CD4-positive, alpha-beta T cell treated with Interleukin-12 subunit alpha and Interleukin-12 subunit beta, for 1 hour (primary cell): ENCODE measurements around the gene CNTN1.

Experiments used
- DNase-seq: peaks from one replicate; pipeline ENCODE4 v3.0.0-alpha.2; 2020

The CNTN1 gene

DNA sequence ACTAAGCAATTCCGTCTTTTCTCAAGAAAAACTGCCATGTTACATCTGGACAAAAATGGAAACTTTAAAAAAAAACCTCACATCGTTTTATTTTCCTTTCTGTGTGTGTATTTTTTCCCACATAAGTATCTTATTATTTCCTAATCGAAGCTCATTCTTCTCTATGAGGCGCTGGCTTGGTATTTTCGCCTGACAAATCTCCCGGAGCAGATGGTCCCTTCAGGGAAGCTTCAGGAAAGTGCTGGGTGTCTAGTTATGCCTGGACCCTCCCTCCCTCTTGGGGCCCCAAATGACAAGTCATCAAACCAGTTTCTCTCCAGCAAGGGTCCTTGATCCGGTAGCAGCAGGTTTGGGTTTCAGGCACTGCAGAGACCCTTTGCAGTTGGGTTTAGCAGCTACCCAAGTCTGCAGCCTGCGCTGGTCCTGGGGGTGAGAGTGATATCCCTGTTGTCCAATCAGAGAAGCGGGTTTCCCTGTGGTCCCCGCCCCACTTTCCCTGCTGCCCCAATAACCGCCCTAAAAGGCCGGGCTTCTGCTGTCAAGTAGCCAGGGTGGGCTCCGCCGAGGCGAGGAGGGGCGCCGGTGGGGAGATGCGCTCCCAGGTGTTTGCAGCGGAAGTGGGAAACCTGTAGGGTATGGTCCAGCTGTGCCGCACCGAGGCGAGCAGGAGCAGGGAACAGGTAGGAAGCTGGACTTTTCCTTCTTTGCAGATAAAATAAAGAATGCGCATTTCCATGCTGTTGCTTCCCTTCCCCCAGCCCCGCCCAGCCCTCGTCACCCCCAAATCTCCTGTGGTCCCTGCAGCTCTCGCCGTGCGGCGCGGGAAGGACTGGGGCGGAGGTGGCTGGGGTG lies at the start of gene CNTN1:
Gene CNTN1 (plus strand): TSS at position 527 of the 852 bp plus-strand sequence.
- DNase-seq: no peak

DNA sequence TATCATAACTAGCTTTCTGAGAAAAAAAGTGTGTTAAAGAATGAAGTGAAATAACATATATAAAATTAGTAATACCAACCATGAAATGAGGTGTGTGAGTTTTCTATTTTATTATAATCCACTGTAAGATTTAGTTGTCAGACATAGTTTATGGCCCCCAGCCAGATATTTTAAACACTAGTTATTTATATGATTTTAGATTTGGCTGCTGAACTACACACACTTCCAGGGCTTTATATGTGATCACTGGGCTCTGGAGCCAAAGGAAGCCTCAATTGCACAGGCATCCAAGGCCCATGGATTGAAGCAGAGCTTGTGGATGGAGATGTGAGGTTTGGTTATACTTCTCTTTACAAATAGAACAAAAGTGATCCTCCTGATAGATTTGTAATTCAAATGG lies 48.7 kb upstream of the CNTN1 start:
- DNase-seq: no peak

DNA sequence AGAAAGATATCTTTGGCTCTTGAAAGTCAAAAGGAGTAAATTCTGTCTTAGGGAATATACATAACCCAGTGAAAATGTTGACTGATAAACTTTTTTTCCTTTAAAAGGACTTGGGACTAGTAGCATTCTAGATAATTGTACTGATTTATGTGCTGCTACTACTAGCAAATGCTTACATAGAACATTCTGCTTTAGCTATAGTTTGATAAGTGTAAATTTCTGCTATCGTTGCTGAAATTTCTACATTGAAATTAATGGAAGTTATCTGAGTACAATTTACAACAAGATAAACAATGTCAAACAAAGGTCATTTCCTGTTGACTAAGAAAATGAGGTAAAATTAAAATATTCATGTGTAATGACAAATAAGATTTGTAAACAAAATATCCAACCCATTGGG lies 48.3 kb upstream of the CNTN1 start:
- DNase-seq: no peak

DNA sequence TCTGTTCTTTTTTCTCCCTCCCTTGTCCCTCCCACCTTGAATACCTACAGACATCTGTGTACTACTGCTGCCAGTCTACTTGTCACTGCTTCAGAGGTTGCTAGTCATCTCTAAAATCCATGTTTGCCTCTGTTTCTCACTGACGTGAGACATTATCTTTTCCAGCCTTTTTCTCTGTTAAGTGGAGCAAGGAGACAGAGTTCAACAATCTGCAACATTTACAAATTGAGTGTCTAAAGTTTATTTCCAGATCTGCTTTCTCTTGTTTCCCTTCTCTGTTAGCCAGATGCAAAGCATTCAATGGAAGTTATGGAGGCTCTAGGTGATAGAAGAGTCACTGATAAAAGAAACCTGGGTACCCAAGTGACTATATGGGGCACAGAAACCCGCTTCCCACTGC lies 47.5 kb upstream of the CNTN1 start:
- no peak for DNase-seq

DNA sequence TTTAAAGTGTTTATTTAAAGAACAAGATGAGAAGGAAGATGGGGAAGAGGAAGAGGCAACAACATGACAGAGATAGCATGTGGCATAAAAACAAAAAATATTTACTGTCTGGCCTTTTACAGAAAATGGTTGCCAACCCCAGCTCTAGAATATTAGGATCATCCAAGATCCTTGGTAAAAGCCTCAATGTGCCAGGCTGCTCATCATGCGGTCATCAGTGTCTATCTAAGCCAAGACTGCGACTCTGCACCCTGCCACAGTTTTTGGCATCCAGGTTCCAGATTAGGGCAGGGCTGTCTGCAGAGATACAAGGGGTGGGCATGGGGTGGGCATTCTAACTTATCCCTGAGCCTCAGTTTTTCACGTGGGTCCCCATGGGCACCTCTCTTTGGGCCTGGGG lies 46.9 kb upstream of the CNTN1 start:
- DNase-seq: no peak

DNA sequence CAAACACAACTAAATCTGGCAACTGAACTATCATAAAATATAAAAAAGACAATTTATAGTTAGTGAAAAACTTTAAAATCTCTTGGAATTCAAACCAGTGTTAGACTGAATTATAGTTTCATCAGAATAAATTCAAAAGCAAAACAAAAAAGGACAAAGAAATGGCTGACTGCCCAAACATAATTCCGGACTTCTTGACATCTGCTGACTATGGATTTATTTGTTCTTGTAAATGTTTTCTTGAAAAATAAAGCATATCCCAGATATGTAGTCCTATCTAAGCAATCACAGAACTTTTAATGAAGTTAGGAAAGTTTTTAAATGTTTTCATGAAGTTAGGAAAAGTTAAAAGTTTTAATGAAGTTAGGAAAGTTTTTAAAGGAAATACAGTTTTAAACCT lies 45.8 kb upstream of the CNTN1 start:
- DNase-seq: no peak

DNA sequence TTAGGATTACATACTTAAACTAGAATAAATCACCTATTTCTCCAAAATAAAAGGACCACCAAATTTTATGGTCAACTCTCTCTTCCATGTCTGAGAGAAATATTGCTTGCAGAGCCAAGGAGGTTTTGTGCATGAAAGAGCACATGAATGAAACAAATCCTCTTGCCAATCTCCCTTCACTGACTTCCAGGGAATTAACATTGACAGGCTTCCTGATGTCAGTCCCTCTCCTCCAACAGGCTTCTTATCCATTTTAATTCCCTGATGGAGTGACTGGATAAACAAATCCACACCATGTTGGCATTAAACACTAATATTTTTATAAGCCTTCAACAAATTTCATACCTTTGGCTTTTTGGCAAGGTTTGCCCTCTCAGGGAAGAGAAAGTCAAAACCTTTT lies 45.3 kb upstream of the CNTN1 start:
- no peak for DNase-seq

DNA sequence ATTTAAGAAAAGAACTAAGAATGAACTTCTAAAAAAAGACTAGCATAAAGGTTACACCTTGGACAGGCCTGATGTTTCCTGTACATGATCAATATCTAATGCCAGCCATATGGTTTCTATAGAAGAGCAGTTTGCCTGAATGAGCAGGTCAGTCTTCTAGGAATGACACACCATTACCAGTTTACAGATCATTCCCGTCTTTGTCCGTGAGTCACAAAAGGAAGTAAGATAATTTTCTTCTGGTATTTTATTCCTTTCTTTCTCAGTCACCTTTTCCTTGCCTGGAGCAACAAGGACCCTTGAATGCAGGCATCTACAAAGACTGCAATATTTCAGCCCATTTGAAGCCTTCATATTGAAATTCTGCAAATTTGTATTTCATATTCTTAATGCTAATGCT lies 44.6 kb upstream of the CNTN1 start:
- DNase-seq: no peak

DNA sequence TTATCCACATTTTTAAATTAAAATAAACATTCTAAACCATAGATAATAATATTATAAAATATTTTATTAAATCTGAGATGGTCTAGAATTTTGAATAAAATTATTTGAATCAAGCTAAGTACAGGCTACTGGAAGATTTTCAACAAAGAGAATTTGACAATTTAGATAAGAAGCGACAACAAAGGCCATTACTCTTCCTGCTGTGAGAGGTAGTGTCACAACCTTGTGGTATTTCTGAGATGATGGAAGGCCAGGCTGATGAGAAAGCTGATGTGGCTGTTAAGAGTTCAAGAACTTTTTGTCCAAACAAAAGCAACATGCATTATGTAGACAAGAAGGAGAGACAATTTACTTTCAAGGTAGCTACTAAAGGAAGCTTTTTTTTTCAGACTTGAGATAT lies 43.7 kb upstream of the CNTN1 start:
- no peak for DNase-seq

DNA sequence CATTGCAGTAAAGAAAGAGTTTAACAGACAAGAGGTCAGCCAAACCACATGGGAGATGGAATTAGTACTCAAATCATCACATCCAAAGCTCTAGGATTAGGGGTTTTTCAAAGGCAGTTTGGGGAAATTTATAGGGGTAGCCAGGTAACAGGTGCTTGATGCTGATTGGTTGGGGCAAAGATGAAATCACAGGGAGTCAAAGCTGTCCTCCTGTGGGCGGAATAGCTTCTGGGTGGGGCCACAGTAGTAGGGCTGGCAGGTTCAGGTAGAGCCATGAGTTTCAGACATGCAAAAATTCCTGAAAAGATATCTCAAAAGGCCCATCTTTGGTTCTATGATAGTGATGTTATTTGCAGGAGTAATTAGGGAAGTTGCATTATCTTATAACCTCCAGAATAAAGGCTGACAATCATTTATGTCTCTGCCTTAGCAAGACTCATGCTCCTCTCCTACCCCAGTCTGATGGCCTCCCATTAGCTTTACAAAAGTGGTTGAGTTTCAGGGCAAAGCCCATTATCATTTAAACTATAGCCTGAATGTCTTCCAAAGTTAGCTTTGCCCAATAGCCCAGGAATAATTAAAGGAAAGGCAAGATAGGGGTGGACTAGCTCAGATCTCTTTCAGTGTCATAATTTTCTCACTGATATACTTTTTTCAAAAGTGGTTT lies 42.1 kb upstream of the CNTN1 start:
- no peak for DNase-seq

DNA sequence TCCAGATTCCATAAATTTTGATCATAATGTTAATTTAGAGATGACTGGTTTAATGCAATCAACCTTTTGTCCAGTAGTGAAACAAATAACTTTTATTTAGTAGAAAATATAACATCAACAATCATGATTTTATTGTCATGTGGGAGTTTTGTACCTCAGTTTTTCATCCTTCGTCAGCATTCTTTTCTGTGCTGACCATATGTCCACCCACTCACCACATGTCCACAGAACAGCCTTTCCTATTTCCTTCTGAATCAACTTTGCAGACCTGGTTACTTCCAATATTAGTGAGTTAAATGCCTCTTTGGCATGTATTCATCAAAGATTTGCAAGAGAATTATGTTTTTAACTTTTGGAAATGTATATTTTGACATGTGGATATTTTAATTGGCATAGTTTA lies 36.8 kb upstream of the CNTN1 start:
- DNase-seq: no peak

DNA sequence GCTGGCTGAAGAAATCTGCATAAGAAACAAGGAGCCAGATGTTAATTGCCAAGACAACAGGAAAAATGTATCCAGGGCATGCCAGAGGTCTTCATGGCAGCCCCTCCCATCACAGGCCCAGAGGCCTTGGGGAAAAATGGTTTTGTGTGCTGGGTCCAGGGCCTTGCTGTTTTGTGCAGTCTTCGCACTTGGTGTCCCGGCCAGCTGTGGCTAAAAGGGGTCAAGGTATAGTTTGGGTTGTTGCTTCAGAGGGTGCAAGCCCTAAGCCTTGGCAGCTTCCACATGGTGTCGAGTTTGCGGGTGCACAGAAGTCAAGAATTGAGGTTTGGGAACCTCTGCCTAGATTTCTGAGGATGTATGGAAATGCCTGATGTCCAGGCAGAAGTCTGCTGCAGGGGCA lies 29.9 kb upstream of the CNTN1 start:
- DNase-seq: no peak

DNA sequence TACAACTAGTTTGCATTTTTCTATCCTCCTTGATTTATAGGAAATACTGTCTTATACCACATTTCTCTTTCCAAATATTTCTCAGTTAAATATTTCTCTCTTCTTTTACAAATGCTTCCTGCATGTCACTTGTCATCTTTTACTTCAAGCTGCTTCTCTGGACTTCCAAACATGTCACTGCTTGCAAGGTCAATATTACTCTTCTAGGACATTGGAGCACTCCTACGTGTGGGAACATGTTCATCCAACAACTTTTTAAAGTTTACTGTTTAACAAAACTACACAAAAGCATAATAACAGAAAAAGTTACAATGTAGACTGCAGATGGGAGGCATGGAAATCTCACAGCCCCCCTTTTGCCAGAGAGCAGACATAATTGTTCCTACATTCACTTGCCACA lies 28.5 kb upstream of the CNTN1 start:
- DNase-seq: no peak

DNA sequence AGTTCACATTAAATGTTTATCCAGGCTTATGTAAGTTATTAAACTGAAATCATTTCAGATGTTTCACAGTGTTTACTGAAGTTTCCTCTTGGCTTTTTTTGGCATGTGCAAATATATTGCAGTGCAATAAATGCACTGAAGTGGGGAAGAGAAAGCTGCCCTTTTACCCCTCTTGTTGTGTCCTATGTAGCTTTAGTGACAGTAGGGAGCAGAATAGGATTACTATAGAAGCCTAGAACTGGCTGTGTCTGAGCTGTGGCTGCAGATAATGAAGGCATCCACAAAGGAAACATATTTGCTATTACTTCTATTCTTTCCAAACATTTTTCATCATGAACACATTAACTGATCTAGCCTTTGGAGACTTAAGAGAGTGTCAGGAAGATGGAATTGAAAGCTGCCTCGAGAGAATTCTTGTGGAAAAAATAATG lies 24.1 kb upstream of the CNTN1 start:
- no peak for DNase-seq

DNA sequence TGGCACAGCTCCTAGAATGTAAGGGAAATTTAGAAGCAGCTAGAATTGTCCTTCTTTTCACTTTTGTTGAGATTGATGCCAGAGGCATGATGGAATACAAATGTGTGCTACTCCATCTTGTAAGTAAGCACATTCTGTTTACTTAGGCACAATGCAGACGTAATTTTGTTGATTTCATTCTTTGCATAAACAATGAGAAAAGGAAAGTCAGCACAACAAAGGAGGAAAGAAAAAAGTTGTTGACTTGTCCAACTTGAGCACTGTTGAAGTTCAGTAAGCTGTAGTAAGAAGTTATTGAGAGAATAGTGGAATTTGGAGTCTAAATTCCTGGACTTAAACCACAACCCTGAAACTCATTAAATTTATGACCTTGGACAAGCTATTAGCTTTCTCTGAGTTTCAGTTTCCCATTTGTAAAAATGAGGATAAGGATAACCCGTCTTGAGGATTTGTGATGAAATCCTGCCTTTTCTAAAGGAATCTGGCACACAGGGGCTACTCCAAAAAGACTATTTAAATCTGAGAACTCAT lies 19.4 kb upstream of the CNTN1 start:
- no peak for DNase-seq

DNA sequence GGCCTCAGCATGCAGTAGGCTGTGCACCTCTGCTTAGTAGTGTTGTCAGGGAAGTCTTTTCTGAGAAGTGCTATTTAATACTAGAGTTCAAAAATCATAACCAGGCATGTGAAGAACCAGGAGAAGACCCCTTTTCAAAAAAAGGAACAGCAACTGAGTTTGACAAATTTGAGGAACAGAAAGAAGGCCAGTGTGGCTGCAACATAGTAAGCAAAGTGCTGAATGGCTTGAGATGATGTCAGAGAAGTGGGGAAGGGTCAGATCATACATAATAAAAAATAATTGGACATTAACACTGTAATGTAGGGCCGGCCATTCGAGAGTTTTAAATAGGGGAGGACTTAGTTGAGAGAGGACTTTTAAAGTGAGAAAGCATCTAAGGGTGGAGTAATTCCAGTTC lies 11.1 kb upstream of the CNTN1 start:
- DNase-seq: no peak

DNA sequence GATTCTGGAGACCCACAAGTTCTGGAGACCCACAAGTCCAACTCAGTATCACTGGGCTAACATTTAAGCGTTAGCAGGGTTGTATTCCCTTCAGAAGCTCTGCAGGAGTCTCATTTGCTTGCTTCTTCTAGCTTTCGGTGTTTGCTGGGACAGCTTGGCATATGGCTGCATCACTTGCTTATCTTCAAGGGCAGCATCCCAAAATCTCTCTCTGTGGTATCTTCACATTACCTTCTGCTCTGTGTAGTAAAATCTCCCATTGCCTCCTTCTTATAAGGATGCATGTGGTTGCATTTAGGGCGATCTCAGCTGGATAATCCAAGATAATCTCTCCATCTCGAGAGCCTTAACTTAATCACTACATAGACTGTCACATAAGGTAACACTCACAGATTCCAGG lies 7.3 kb upstream of the CNTN1 start:
- no peak for DNase-seq

DNA sequence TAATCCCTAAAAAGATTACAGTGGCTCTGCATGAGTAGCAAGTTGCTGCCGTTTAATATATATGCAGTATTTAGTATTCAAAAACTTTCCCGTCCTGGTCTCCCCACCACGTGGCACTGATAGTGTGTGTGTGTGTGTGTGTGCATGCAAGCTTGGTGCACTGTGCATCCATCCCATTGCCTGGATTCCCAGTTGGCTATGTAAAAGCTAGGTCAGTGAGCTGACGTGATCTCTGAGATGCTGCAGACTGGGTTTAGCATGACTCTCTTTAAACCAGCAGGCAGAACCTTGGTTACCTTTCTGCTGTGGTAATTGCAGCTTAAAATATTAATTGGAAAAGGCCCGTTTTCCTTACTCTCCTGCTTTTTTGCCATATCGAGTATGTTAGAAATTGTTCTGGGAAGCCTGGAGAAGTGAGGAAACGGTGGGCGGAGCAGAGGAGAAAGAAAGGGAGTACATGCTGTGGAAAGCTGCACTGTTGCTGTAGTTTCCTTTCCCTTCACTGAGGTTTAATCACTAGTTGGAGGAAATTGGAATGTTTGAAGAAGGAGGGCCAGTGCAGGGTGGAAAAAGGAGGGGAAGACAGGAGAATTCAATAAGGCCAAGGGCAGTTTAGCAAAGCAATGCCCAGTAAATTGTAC lies 4.0 kb upstream of the CNTN1 start:
- no peak for DNase-seq

DNA sequence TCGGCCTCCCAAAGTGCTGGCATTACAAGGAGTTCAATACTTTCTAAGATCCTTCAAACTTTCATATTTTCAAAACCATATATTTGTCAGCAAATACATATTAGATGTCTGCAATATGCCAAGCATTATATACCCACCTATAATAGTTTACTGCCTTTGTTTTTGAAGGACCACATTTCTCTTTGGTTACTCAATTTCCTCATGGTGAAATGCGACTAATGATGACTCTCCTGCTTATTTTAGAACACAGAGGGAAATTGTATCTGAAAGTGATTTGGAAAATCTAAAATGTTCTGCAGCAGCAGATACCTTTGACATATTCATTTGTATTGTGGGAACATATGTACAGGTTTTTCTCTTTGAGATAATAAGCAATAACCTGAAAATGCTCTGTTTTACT lies 2.7 kb upstream of the CNTN1 start:
- DNase-seq: no peak

DNA sequence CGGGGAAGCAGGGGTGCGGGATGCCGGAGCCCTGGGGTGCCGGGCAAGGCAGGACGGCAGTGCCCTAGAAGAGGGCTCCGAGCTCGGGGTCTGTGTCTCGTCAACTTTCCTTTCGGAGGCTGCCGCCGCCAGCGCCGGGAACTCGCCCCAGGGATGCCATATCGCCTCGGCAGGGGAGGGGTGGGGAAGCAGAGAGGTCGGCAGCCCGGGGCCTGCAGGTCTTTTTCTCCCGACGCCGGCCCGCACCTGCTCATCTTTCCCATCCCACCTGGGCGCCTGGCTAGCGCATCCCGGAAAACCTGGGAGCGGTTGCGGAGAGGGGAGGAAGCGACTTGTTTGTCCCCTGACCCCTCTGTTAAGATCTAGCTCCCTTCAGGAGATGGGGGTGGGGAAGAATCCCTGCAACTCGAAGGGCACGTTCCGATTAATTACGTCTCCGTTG lies 547 bp downstream of the CNTN1 start:
- no peak for DNase-seq

DNA sequence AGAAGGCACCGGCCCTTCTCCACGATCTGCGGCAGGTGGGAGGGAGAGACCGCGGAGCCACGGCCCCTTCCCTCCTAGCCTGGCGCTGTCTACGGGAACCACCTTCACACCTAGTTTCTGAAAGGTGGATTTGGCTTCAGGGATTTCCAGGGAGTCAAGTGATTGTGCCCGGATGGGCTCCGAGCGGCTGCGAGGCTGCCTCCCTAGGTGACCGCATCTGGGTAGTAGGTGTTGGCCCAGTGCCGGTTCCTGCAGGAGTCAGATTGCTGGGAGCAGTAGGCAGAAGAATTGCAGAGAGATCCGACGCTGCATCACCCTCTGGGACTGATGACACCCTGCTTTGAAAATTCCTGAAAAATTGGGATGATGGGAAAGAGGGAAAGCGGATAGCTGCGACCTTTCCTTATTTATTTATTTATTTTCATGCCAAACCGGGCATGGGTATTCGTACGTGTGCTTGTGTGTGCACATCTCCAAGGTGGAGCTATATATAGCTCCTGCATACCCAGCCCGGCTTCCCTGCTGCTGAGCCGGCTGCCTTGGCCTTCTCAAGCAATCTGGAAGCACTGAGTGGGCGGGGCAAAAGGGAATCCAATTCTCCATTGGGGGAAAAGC lies 1.1 kb downstream of the CNTN1 start:
- DNase-seq: no peak

DNA sequence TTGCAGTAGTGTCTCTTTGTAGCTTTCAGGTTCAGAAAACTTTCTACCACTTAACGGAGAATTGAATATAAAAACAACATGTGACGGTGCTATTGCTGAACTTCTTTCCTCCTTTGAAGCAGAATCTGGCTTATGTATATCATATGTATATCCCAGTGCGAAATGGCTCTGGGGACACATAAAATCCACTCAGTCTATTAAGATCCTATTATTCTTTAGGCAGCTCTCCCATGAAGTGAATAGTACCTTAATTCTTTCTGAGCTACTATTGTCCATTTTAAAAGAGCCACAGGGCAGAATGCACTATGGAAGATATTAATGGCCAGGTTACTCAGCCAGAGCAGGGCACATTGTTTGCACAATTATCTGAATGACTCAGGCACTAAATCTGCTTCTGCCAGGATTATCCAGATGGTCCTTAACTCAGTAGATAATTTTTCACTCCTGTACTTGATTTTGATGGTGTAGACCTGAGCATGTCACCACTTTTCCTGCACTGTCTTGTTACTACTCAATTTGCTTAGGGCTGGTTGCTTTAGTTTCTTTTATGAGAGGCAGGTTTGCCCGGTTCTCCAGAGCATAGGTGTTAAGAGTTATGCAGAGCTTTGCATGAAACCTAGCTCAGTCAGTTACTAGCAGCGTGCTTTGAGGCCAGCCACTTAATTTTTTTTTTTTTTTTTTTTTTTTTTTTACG lies 5.5 kb downstream of the CNTN1 start:
- no peak for DNase-seq

DNA sequence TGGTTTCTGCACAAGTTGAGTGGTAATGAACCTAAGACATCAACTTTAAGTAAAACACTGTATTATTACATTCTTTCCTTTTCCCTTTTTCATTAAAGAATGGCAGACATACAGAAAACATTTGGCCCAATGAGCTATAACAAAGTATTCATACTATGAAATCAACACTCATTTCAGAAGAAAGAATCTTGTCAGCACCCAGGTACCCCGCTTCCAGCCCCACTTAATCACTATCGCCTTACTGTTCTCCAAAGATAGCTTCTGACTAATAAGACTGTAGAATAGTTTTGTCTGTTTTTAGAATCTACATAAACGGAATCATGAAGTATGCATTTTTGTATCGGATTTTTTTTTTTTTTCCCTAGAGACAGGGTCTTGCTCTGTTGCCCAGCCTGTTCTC lies 9.5 kb downstream of the CNTN1 start:
- DNase-seq: no peak
